Gastrocnemius medialis (tissue), 4 donors: ENCODE results near the gene C4orf33.

Experiments used
- POLR2A ChIP-seq, 2 donors: fragments of 450-650 bp; IDR thresholded peaks; one replicate each; pipeline ENCODE4 v1.6.1; 2017; ENCODE audit warnings: antibody characterized with exemption in 2 of 2, mild to moderate bottlenecking in 2 of 2, moderate library complexity in 2 of 2
- TF ChIP-seq, protein P1 (sequence below), 5 experiments: fragments of 450-650 bp in 3 of 5; fragments of 200-600 bp in 2 of 5; sonication (generic) in 2 of 5; IDR thresholded peaks in 4 of 5; conservative IDR thresholded peaks in 1 of 5; 1 replicate in 4 of 5; 2 replicates in 1 of 5; pipeline ENCODE4 v1.5.1; 2016 to 2019; ENCODE audit warnings: antibody characterized with exemption in 5 of 5, mild to moderate bottlenecking in 3 of 5, moderate library complexity in 3 of 5

DNA sequence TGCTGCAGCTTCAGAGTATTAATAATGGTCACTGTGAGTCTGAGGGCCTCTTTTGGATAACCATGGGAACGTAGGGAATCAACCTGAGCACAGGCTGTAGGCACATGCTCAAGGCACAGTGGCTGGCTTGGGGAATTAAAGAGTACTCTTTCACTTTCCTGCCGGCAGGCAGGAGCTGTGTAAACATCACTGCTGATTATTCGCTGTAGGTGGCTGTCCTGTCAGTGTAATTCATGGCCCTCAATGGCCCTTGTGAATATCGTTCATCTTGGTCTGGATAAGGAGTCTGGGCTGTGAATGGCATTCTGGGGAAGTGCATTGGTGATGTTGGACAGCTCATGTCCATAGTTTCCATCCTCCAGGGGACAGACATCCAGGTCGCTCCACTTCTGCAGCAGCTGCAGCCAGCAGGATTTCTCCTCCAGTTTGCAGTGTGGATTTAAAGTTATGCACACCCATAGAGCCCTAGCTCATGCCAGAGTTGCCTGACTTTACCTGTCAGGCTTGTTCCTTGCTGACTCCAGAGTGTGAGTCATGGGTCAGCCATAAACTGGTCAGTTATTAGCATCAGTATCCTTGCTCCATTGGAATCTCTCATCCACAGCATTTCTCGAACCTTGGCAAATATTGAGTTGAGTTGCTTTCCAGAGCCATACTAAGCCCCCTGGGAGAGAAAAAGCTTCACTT lies 43.0 kb downstream of the C4orf33 start:
- TF ChIP-seq POLR2A (IDR thresholded peaks at IDR 0.05) = no peak
- TF ChIP-seq, protein P1, sequence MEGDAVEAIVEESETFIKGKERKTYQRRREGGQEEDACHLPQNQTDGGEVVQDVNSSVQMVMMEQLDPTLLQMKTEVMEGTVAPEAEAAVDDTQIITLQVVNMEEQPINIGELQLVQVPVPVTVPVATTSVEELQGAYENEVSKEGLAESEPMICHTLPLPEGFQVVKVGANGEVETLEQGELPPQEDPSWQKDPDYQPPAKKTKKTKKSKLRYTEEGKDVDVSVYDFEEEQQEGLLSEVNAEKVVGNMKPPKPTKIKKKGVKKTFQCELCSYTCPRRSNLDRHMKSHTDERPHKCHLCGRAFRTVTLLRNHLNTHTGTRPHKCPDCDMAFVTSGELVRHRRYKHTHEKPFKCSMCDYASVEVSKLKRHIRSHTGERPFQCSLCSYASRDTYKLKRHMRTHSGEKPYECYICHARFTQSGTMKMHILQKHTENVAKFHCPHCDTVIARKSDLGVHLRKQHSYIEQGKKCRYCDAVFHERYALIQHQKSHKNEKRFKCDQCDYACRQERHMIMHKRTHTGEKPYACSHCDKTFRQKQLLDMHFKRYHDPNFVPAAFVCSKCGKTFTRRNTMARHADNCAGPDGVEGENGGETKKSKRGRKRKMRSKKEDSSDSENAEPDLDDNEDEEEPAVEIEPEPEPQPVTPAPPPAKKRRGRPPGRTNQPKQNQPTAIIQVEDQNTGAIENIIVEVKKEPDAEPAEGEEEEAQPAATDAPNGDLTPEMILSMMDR (IDR thresholded peaks at IDR 0.05 in 4 of 5, conservative IDR thresholded peaks at IDR 0.05 in 1 of 5) = no peak
